Kidney epithelial cell (primary cell): ENCODE data around the gene CFAP100. TPM values are rescaled to one million over a fixed set of nuclear protein-coding genes. Genes with fewer than 3 reads are reported as not detected.

Experiments used
- DNase-seq: peaks from one replicate; pipeline ENCODE4 v3.0.0-alpha.2; 2010; ENCODE audit warnings: low read depth
- H3K27me3 ChIP-seq: 2 replicates; pipeline ENCODE4 v1.6.0; 2011; ENCODE audit warnings: low read length; ENCODE audit not compliant: control insufficient read depth, insufficient read depth
- H3K36me3 ChIP-seq: 2 replicates; pipeline ENCODE4 v1.5.1; 2011; ENCODE audit warnings: low read length; ENCODE audit not compliant: control insufficient read depth, insufficient read depth
- H3K4me3 ChIP-seq: 2 replicates; pipeline ENCODE4 v1.5.1; 2011; ENCODE audit warnings: low read depth, mild to moderate bottlenecking, control low read depth, low read length
- CTCF ChIP-seq: IDR thresholded peaks from 2 replicates; pipeline ENCODE4 v1.5.1; 2011; ENCODE audit warnings: mild to moderate bottlenecking, moderate library complexity, low read length, control low read depth, inconsistent platforms; ENCODE audit not compliant: insufficient read depth, poor library complexity, severe bottlenecking
- total RNA-seq: library from RNA; depleted of rRNA; stranded (reverse); fragments of >200 nt; gene quantifications from 2 replicates; pipeline ENCODE4 v1.2.3, GENCODE V29; 2015

CFAP100 gene
- total RNA-seq, 1 donor from 2014 or later = not detected

GRCh38 chr3:126439346-126439967 is 44.7 kb downstream of the CFAP100 start:
- TF ChIP-seq CTCF = no peak
- no peak for DNase-seq
- no peak overlapping the region for H3K4me3 ChIP-seq
- no peaks in the 10 kb centered on the region for H3K36me3 ChIP-seq
- no peaks in the 10 kb centered on the region for H3K27me3 ChIP-seq

- Histone ChIP-seq H3K36me3 (no peaks in the 10 kb centered on the region), H3K4me3 (no peak overlapping the region), H3K27me3 (no peaks in the 10 kb centered on the region)
- DNase-seq = no peak
- no peak for TF ChIP-seq CTCF
These were observed 45.4 kb downstream of the CFAP100 start for GRCh38 chr3:126439968-126440708.

- no peak for TF ChIP-seq CTCF
- H3K36me3 ChIP-seq = no peaks in the 10 kb centered on the region
- no peak for DNase-seq
These were observed 45.9 kb downstream of the CFAP100 start for GRCh38 chr3:126440709-126440995.

GRCh38 chr3:126441256-126441880 is 46.7 kb downstream of the CFAP100 start:
- H3K4me3 ChIP-seq = no peak overlapping the region
- DNase-seq = no peak
- TF ChIP-seq CTCF = no peak
- H3K27me3 ChIP-seq = no peaks in the 10 kb centered on the region
- no peaks in the 10 kb centered on the region for H3K36me3 ChIP-seq

More at GRCh38 chr3:126440709-126440995, 45.9 kb downstream of the CFAP100 start:
- Histone ChIP-seq H3K4me3 (no peak overlapping the region), H3K27me3 (no peaks in the 10 kb centered on the region)

GRCh38 chr3:126442094-126442855 is 47.6 kb downstream of the CFAP100 start:
- no peak overlapping the region for H3K4me3 ChIP-seq
- no peak for DNase-seq
- H3K27me3 ChIP-seq = no peaks in the 10 kb centered on the region
- no peaks in the 10 kb centered on the region for H3K36me3 ChIP-seq
- no peak for TF ChIP-seq CTCF
